Neural cell (in vitro differentiated cells): Measurements from ENCODE around the gene QRICH1. TPM values are rescaled to one million over a fixed set of nuclear protein-coding genes. Genes with fewer than 3 reads are reported as not detected.

Experiments used
- H2AFZ ChIP-seq: fragments of 200-600, 300-800 bp; sonication (generic), shearing (Covaris generic); 2 replicates; pipeline ENCODE4 v1.6.0; 2014; ENCODE audit warnings: low read depth, mild to moderate bottlenecking, antibody characterized with exemption, low read length, moderate library complexity
- H3F3A ChIP-seq: fragments of 200-600 bp; shearing (Covaris generic); 2 replicates; pipeline ENCODE4 v1.6.1; 2016; ENCODE audit warnings: mild to moderate bottlenecking, moderate library complexity, mixed read lengths, antibody characterized with exemption, low read length; ENCODE audit not compliant: insufficient read depth, poor library complexity, severe bottlenecking
- H3K27ac ChIP-seq: fragments of 200-600, 300-800 bp; sonication (generic), shearing (Covaris generic); 2 replicates; pipeline ENCODE4 v1.5.1; 2014; ENCODE audit warnings: mild to moderate bottlenecking, low read length, moderate library complexity
- H3K27me3 ChIP-seq: fragments of 300-800, 200-600 bp; sonication (generic), shearing (Covaris generic); 2 replicates; pipeline ENCODE4 v1.6.0; 2014; ENCODE audit warnings: mild to moderate bottlenecking, low read depth, low read length, moderate library complexity; ENCODE audit not compliant: insufficient read depth
- H3K36me3 ChIP-seq: fragments of 300-800, 200-600 bp; sonication (generic), shearing (Covaris generic); 2 replicates; pipeline ENCODE4 v1.5.1; 2014; ENCODE audit warnings: mild to moderate bottlenecking, antibody characterized with exemption, low read length, moderate library complexity; ENCODE audit not compliant: insufficient read depth
- H3K4me2 ChIP-seq: fragments of 300-800, 200-600 bp; sonication (generic), shearing (Covaris generic); 2 replicates; pipeline ENCODE4 v1.6.0; 2014; ENCODE audit warnings: mild to moderate bottlenecking, low read length
- H3K4me3 ChIP-seq: fragments of 300-800, 200-600 bp; sonication (generic), shearing (Covaris generic); 2 replicates; pipeline ENCODE4 v1.5.1; 2014; ENCODE audit warnings: mild to moderate bottlenecking, low read length, moderate library complexity
- H3K79me2 ChIP-seq: fragments of 200-600 bp; shearing (Covaris generic); replicated peaks from 2 replicates; pipeline ENCODE4 v1.6.0; 2014; ENCODE audit warnings: mild to moderate bottlenecking, low read length, moderate library complexity; ENCODE audit not compliant: insufficient read depth
- H3K9ac ChIP-seq: fragments of 300-800, 200-600 bp; sonication (generic), shearing (Covaris generic); 2 replicates; pipeline ENCODE4 v1.6.1; 2016; ENCODE audit warnings: mild to moderate bottlenecking, low read length, mixed read lengths
- H3K9me2 ChIP-seq: fragments of 200-600 bp; shearing (Covaris generic); 2 replicates; pipeline ENCODE4 v1.6.1; 2016; ENCODE audit warnings: mild to moderate bottlenecking, low read length, mixed read lengths; ENCODE audit not compliant: insufficient read depth
- H3K9me3 ChIP-seq: fragments of 200-600, 300-800 bp; sonication (generic), shearing (Covaris generic); 2 replicates; pipeline ENCODE4 v1.6.1; 2016; ENCODE audit warnings: mild to moderate bottlenecking, mixed run types, low read length, moderate library complexity, mixed read lengths
- H4K20me1 ChIP-seq: fragments of 200-600 bp; shearing (Covaris generic); 2 replicates; pipeline ENCODE4 v1.6.1; 2016; ENCODE audit warnings: mild to moderate bottlenecking, mixed run types; ENCODE audit not compliant: insufficient read depth
- CTCF ChIP-seq: fragments of 450-650 bp; IDR thresholded peaks from 2 replicates; pipeline ENCODE4 v1.5.1; 2014; ENCODE audit warnings: antibody characterized with exemption, mild to moderate bottlenecking, moderate library complexity; ENCODE audit not compliant: poor library complexity, severe bottlenecking
- EP300 ChIP-seq: fragments of 450-650 bp; conservative IDR thresholded peaks from 2 replicates; pipeline ENCODE4 v1.6.1; 2014; ENCODE audit warnings: antibody characterized with exemption, mild to moderate bottlenecking, moderate library complexity; ENCODE audit not compliant: poor library complexity, severe bottlenecking
- EZH2 ChIP-seq: fragments of 200-600, 300-800 bp; shearing (Covaris generic), sonication (generic); IDR thresholded peaks from 2 replicates; pipeline ENCODE4 v1.6.1; 2014; ENCODE audit warnings: antibody characterized with exemption, low read length, borderline replicate concordance, mild to moderate bottlenecking; ENCODE audit not compliant: insufficient read depth, poor library complexity, severe bottlenecking
- MXI1 ChIP-seq: fragments of 450-650 bp; conservative IDR thresholded peaks from 2 replicates; pipeline ENCODE4 v1.6.1; 2014; ENCODE audit warnings: antibody characterized with exemption, mild to moderate bottlenecking; ENCODE audit not compliant: poor library complexity, severe bottlenecking
- POLR2AphosphoS5 ChIP-seq: IDR thresholded peaks from 2 replicates; pipeline ENCODE4 v1.6.1; 2012
- RAD21 ChIP-seq: fragments of 450-650 bp; conservative IDR thresholded peaks from 2 replicates; pipeline ENCODE4 v1.6.1; 2014; ENCODE audit warnings: antibody characterized with exemption, mild to moderate bottlenecking, moderate library complexity
- REST ChIP-seq: IDR thresholded peaks from 2 replicates; pipeline ENCODE4 v1.6.1; 2012; ENCODE audit warnings: borderline replicate concordance
- SMC3 ChIP-seq: fragments of 450-650 bp; conservative IDR thresholded peaks from 2 replicates; pipeline ENCODE4 v1.6.1; 2014; ENCODE audit warnings: antibody characterized with exemption, mild to moderate bottlenecking, moderate library complexity; ENCODE audit not compliant: poor library complexity
- TAF1 ChIP-seq: IDR thresholded peaks from 2 replicates; pipeline ENCODE4 v1.6.1; 2012; ENCODE audit warnings: low read depth
- polyA plus RNA-seq: library from polyadenylated mRNA; depleted of rRNA; stranded (reverse); fragments of >200 nt; gene quantifications from 2 replicates; pipeline ENCODE4 v1.2.3, GENCODE V29; 2014

QRICH1 gene
- polyA plus RNA-seq, 1 donor from 2014 or later, result 87.5 TPM

- Histone ChIP-seq H3K4me2 (no peak overlapping the region), H3K79me2 (peaks cover 15% of the 10 kb centered on the region), H3K9me3 (no peaks in the 10 kb centered on the region), H3K27ac (no peak overlapping the region), H3F3A (no peaks in the 10 kb centered on the region), H3K9ac (no peak overlapping the region), H4K20me1 (no peaks in the 10 kb centered on the region), H3K4me3 (no peak overlapping the region), H2AFZ (no peak overlapping the region), H3K27me3 (no peaks in the 10 kb centered on the region), H3K9me2 (no peaks in the 10 kb centered on the region), H3K36me3 (no peaks in the 10 kb centered on the region)
- TF ChIP-seq SMC3 (no peak), CTCF (no peak)
Measured at GRCh38 chr3:49122886-49123545, 29.1 kb upstream of the QRICH1 start.

- Histone ChIP-seq H3K9me3 (no peaks in the 10 kb centered on the region), H3K27ac (no peak overlapping the region), H3K4me2 (no peak overlapping the region), H3K9ac (no peak overlapping the region), H3K9me2 (no peaks in the 10 kb centered on the region), H2AFZ (no peak overlapping the region), H3K4me3 (no peak overlapping the region), H3K36me3 (no peaks in the 10 kb centered on the region), H3K27me3 (no peaks in the 10 kb centered on the region), H4K20me1 (no peaks in the 10 kb centered on the region), H3F3A (no peaks in the 10 kb centered on the region), H3K79me2 (peaks cover 15% of the 10 kb centered on the region)
- no peak for TF ChIP-seq TAF1
- TF ChIP-seq EP300, result no peak
- TF ChIP-seq REST, result no peak
- no peak for TF ChIP-seq RAD21
- no peak for TF ChIP-seq MXI1
- TF ChIP-seq POLR2AphosphoS5, result no peak
- TF ChIP-seq SMC3, result no peak
- TF ChIP-seq CTCF, result no peak
- no peak for TF ChIP-seq EZH2
Measured at GRCh38 chr3:49122451-49122850, 28.6 kb upstream of the QRICH1 start.
